Tibial nerve (tissue), 3 donors: ENCODE data around the gene PIGX.
"Not testable (repeated sequence)": the region's sequence is repeated elsewhere in the genome, so short reads cannot be mapped to it uniquely, and the experiment has no call there.

Source experiments
- POLR2A ChIP-seq, 2 donors: fragments of 450-650 bp; IDR thresholded peaks; one replicate each; pipeline ENCODE4 v1.6.1; 2017; ENCODE audit warnings: antibody characterized with exemption in 2 of 2, mild to moderate bottlenecking in 2 of 2, moderate library complexity in 2 of 2
- TF ChIP-seq, protein P1 (sequence below), 5 experiments: fragments of 200-600 bp in 3 of 5; fragments of 450-650 bp in 2 of 5; sonication (generic) in 3 of 5; IDR thresholded peaks; one replicate each; pipeline ENCODE4 v1.5.1; 2016 to 2019; ENCODE audit warnings: antibody characterized with exemption in 5 of 5, mild to moderate bottlenecking in 3 of 5, moderate library complexity in 2 of 5

DNA sequence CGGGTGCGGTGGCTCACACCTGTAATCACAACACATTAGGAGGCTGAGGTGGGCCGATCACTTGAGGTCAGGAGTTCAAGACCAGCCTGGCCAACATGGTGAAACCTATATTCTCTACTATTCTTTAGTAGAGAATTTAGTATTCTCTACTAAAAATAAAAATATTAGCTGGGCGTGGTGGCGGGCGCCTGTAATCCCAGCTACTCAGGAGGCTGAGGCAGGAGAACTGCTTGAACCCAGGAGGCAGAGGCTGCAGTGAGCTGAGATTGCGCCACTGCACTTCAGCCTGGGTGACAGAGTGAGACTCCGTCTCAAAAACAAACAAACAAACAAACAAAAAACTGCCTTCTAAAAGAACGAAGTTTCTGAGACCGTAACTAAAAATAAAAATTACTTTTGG, 31.4 kb downstream of the PIGX start:
- TF ChIP-seq, protein P1, sequence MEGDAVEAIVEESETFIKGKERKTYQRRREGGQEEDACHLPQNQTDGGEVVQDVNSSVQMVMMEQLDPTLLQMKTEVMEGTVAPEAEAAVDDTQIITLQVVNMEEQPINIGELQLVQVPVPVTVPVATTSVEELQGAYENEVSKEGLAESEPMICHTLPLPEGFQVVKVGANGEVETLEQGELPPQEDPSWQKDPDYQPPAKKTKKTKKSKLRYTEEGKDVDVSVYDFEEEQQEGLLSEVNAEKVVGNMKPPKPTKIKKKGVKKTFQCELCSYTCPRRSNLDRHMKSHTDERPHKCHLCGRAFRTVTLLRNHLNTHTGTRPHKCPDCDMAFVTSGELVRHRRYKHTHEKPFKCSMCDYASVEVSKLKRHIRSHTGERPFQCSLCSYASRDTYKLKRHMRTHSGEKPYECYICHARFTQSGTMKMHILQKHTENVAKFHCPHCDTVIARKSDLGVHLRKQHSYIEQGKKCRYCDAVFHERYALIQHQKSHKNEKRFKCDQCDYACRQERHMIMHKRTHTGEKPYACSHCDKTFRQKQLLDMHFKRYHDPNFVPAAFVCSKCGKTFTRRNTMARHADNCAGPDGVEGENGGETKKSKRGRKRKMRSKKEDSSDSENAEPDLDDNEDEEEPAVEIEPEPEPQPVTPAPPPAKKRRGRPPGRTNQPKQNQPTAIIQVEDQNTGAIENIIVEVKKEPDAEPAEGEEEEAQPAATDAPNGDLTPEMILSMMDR (IDR thresholded peaks at IDR 0.05) = not testable (repeated sequence)
- not testable (repeated sequence) for TF ChIP-seq POLR2A (IDR thresholded peaks at IDR 0.05)
